NCI-H748 (cell line): Measurements from ENCODE around the gene TMPO.
"Not testable (repeated sequence)": the region's sequence is repeated elsewhere in the genome, so short reads cannot be mapped to it uniquely, and the experiment has no call there.

Experiments used
- DNase-seq: peaks from one replicate; lab custom pipeline; 2025; ENCODE audit not compliant: unreplicated experiment; lab: John Stamatoyannopoulos, UW

Gene TMPO

GRCh38 chr12:98576795-98577194 lies 61.4 kb downstream of the TMPO start:
- not testable (repeated sequence) for DNase-seq

- DNase-seq = no peak
Observed at GRCh38 chr12:98578392-98578791, 63.0 kb downstream of the TMPO start.

- no peak for DNase-seq
Observed at GRCh38 chr12:98578821-98579220, 63.4 kb downstream of the TMPO start.

- DNase-seq = no peak
Observed at GRCh38 chr12:98579347-98579746, 64.0 kb downstream of the TMPO start.

- no peak for DNase-seq
Observed at GRCh38 chr12:98579835-98580234, 64.4 kb downstream of the TMPO start.

GRCh38 chr12:98580695-98581094 lies 65.3 kb downstream of the TMPO start:
- DNase-seq = no peak

GRCh38 chr12:98581101-98581500 lies 65.7 kb downstream of the TMPO start:
- DNase-seq = no peak

GRCh38 chr12:98582093-98582492 lies 66.7 kb downstream of the TMPO start:
- DNase-seq = no peak

GRCh38 chr12:98587084-98587483 lies 71.7 kb downstream of the TMPO start:
- DNase-seq = peak; percentile 17

GRCh38 chr12:98591209-98591608 lies 75.8 kb downstream of the TMPO start:
- DNase-seq = no peak

- peak; percentile 29 for DNase-seq
Observed at GRCh38 chr12:98592825-98593322, 77.5 kb downstream of the TMPO start.

- peak; percentile 99 for DNase-seq
Observed at GRCh38 chr12:98593351-98594049, 78.1 kb downstream of the TMPO start, which contains the start of gene SLC25A3. Gene SLC25A3 (plus strand): TSS chr12:98593686. CDS start chr12:98593979, 293 bp downstream.

- peak; percentile 59 for DNase-seq
Observed at GRCh38 chr12:98594050-98594835, 78.9 kb downstream of the TMPO start.

GRCh38 chr12:98595243-98595988 lies 80.0 kb downstream of the TMPO start:
- no peak for DNase-seq

- DNase-seq = not testable (repeated sequence)
Observed at GRCh38 chr12:98597313-98597712, 81.9 kb downstream of the TMPO start.
